Measurements from ENCODE around the gene TM9SF2.

The TM9SF2 gene

DNA sequence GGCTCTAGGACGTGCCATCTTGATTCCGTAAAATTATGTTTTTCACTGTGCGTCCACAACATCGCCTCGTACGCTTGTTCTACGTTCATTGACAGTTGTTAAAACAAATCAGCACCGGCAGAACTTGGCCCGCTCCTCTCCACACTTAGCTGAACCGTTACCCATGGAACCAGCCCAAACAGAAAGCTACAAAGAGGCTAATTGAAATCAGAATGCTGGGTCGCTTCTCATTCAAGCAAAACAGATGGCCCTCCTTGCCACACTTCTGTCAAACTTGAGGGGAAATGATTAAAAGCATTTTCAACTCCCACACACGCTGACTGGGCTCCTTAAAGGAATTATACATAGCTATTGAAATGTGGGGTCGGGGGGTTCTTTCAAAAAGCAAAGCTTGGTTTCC, 71.6 kb downstream of the TM9SF2 start:
- H3K4me3 ChIP-seq (ENCODE audit: low read depth, low read length, poor library complexity, severe bottlenecking), result no peak overlapping the region
- peaks cover 5% of the 10 kb centered on the region; the same call in 1 of the 2 replicates for H3K9me3 ChIP-seq (ENCODE audit: low read length)
- H3K27ac ChIP-seq (ENCODE audit: low read depth, low read length, poor library complexity, severe bottlenecking), result no peak overlapping the region

GRCh38 chr13:99575376-99576120, 74.3 kb downstream of the TM9SF2 start:
- Histone ChIP-seq H3K4me3 (ENCODE audit: low read depth, low read length, poor library complexity, severe bottlenecking) (no peak overlapping the region), H3K27me3 (ENCODE audit: insufficient read depth, low read length) (no peaks in the 10 kb centered on the region), H3K9me2 (ENCODE audit: low read depth, low read length) (no peaks in the 10 kb centered on the region), H3F3A (ENCODE audit: insufficient read depth, low read length) (no peaks in the 10 kb centered on the region), H3K27ac (ENCODE audit: low read depth, low read length, poor library complexity, severe bottlenecking) (no peak overlapping the region), H3K9ac (ENCODE audit: low read length) (no peak overlapping the region), H3K4me1 (ENCODE audit: insufficient read depth, low read length, severe bottlenecking) (peaks cover 10% of the 10 kb centered on the region), H3K36me3 (ENCODE audit: insufficient read depth, low read length) (no peaks in the 10 kb centered on the region), H3K79me2 (ENCODE audit: insufficient read depth, low read length) (no peaks in the 10 kb centered on the region), H2AFZ (ENCODE audit: low read length) (no peak overlapping the region), H3K9me3 (ENCODE audit: low read length) (no peaks in the 10 kb centered on the region), H3K4me2 (ENCODE audit: low read length) (peak overlapping the region; percentile 34; the same call in 1 of the 2 replicates), H4K20me1 (ENCODE audit: insufficient read depth, low read length) (no peaks in the 10 kb centered on the region)
- TF ChIP-seq, protein P1, sequence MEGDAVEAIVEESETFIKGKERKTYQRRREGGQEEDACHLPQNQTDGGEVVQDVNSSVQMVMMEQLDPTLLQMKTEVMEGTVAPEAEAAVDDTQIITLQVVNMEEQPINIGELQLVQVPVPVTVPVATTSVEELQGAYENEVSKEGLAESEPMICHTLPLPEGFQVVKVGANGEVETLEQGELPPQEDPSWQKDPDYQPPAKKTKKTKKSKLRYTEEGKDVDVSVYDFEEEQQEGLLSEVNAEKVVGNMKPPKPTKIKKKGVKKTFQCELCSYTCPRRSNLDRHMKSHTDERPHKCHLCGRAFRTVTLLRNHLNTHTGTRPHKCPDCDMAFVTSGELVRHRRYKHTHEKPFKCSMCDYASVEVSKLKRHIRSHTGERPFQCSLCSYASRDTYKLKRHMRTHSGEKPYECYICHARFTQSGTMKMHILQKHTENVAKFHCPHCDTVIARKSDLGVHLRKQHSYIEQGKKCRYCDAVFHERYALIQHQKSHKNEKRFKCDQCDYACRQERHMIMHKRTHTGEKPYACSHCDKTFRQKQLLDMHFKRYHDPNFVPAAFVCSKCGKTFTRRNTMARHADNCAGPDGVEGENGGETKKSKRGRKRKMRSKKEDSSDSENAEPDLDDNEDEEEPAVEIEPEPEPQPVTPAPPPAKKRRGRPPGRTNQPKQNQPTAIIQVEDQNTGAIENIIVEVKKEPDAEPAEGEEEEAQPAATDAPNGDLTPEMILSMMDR (IDR thresholded peaks at IDR 0.05; ENCODE audit: low read length), result no peak

More for the DNA sequence above, 71.6 kb downstream of the TM9SF2 start:
- Histone ChIP-seq H3K4me1 (ENCODE audit: insufficient read depth, low read length, severe bottlenecking) (peaks cover 10% of the 10 kb centered on the region), H3F3A (ENCODE audit: insufficient read depth, low read length) (no peaks in the 10 kb centered on the region), H2AFZ (ENCODE audit: low read length) (no peak overlapping the region), H4K20me1 (ENCODE audit: insufficient read depth, low read length) (no peaks in the 10 kb centered on the region), H3K9me2 (ENCODE audit: low read depth, low read length) (no peaks in the 10 kb centered on the region), H3K4me2 (ENCODE audit: low read length) (no peak overlapping the region), H3K9ac (ENCODE audit: low read length) (no peak overlapping the region), H3K79me2 (ENCODE audit: insufficient read depth, low read length) (no peaks in the 10 kb centered on the region), H3K36me3 (ENCODE audit: insufficient read depth, low read length) (no peaks in the 10 kb centered on the region), H3K27me3 (ENCODE audit: insufficient read depth, low read length) (no peaks in the 10 kb centered on the region)
- TF ChIP-seq EZH2 (IDR thresholded peaks at IDR 0.05; ENCODE audit: borderline replicate concordance, low read length), result no peak
- TF ChIP-seq, protein P1 (IDR thresholded peaks at IDR 0.05; ENCODE audit: low read length), result no peak

- TF ChIP-seq, protein P1 (IDR thresholded peaks at IDR 0.05; ENCODE audit: low read length), result peak; percentile 48; the same call in 1 of the 2 replicates
- TF ChIP-seq EZH2 (IDR thresholded peaks at IDR 0.05; ENCODE audit: borderline replicate concordance, low read length), result no peak
- H3K9me3 ChIP-seq (ENCODE audit: low read length), result no peaks in the 10 kb centered on the region
- H3F3A ChIP-seq (ENCODE audit: insufficient read depth, low read length), result no peaks in the 10 kb centered on the region
- H3K79me2 ChIP-seq (ENCODE audit: insufficient read depth, low read length), result no peaks in the 10 kb centered on the region
- H3K4me2 ChIP-seq (ENCODE audit: low read length), result no peak overlapping the region
- H3K36me3 ChIP-seq (ENCODE audit: insufficient read depth, low read length), result no peaks in the 10 kb centered on the region
- no peaks in the 10 kb centered on the region for H3K27me3 ChIP-seq (ENCODE audit: insufficient read depth, low read length)
- peaks cover 10% of the 10 kb centered on the region for H3K4me1 ChIP-seq (ENCODE audit: insufficient read depth, low read length, severe bottlenecking)
- no peak overlapping the region for H2AFZ ChIP-seq (ENCODE audit: low read length)
- H3K9me2 ChIP-seq (ENCODE audit: low read depth, low read length), result no peaks in the 10 kb centered on the region
- H3K4me3 ChIP-seq (ENCODE audit: low read depth, low read length, poor library complexity, severe bottlenecking), result no peak overlapping the region
- H3K27ac ChIP-seq (ENCODE audit: low read depth, low read length, poor library complexity, severe bottlenecking), result no peak overlapping the region
- no peaks in the 10 kb centered on the region for H4K20me1 ChIP-seq (ENCODE audit: insufficient read depth, low read length)
- H3K9ac ChIP-seq (ENCODE audit: low read length), result no peak overlapping the region
Measured at GRCh38 chr13:99577934-99578917, 77.0 kb downstream of the TM9SF2 start.

All from OCI-LY1 (cell line).